KOPT-K1 (cell line): ENCODE data around the gene ANGPTL2.

Experiments
- H3K27ac ChIP-seq: fragments of 200-600 bp; sonication (generic); 2 replicates; pipeline ENCODE4 v1.5.1; 2016; ENCODE audit warnings: antibody characterized with exemption, mild to moderate bottlenecking, low read depth, low read length; ENCODE audit not compliant: poor library complexity, severe bottlenecking
- H3K36me3 ChIP-seq: fragments of 200-600 bp; sonication (generic); 2 replicates; pipeline ENCODE4 v1.5.1; 2017; ENCODE audit warnings: antibody characterized with exemption, mild to moderate bottlenecking, low read length, moderate library complexity; ENCODE audit not compliant: insufficient read depth
- H3K9me3 ChIP-seq: fragments of 200-600 bp; sonication (generic); 2 replicates; pipeline ENCODE4 v1.5.1; 2017; ENCODE audit warnings: antibody characterized with exemption, low read length, mild to moderate bottlenecking; ENCODE audit not compliant: insufficient read depth, poor library complexity, severe bottlenecking

ANGPTL2 gene

DNA sequence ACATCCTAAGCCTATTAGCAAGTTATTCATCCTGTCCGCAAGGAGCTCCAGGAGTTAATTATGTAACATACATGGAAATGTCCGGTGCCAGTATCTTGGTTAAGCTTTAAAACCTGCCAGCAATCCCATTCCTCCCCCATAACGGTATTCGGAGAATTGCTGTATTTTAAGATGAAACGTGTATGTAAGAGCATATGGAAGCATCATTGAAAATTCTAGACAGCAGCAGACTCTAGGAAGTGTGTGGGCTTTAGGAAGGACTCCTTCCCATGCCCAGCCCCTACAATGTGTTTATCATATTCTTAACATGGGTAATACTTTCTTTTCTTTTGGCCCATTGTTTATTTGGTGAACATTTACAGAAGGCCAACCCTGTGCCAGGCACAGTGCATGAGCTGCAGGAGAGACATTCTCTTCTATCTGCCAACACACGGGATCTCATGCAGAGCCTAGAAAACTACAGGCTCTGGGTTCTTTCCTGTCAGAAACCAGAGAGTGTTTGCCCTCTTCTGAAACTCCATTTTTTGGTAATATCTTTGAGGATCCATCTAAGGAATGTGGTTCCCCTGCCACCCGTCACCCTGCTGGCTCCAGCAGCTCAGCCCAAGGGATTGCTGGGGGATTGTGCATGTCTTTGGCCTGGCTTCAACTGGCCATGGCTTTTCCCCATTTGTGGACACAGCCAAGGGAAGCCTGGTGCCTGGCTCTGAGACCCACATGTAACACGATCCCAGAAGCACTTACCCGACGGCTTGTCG lies 15.1 kb downstream of the ANGPTL2 start:
- Histone ChIP-seq H3K27ac (no peak overlapping the region), H3K36me3 (no peaks in the 10 kb centered on the region; the same call in 1 of the 2 replicates), H3K9me3 (no peaks in the 10 kb centered on the region)

DNA sequence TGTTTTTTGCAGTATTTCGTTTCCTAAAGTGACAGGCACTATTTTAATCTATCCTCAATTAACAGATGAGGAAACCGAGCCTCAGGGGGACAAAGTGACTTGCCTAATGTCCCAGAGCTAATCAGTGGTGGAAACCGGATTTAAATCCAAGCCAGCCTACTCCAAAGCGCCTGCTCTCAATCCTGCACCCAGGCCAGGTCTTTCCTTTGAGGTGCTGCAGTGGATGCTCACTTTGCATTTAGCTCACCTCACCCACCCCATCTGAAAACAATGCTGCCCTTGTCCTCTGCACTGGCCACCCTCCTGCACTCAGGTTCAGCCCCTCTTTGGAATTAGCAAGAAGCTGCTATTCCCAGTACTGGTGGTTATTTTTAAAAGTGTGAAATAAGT lies 16.0 kb downstream of the ANGPTL2 start:
- Histone ChIP-seq H3K9me3 (no peaks in the 10 kb centered on the region), H3K36me3 (no peaks in the 10 kb centered on the region; the same call in 1 of the 2 replicates), H3K27ac (no peak overlapping the region)

DNA sequence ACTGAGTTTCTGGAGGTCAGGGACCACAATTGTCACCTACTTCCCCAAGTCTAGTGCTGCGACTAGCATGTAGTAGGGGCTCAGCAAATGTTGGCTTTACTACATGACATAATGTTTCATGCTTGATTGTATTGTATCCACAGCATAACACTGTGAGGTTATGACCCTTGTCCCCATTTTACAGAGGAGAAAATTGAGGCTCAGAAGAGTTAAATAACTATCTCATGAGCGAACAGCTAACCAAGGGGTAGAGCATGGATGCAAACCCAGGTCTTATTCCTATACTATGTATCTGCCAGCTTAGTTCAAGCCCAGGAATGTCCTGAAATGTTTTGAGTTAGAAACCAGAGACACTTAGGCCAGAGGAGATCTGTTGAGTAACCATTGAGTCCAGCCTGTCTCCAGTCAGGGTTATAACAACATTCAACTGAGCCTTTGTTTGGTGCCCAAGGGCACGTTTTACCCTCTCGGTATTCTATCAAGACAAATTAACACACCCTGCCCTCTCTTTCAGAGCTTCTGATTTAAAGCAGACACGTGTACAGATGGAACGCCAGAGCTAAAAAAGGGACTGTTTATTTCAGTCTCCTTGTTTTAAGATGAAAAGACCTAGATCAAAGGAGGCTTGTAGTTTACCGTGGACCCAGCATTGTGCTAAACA lies 16.5 kb downstream of the ANGPTL2 start:
- no peaks in the 10 kb centered on the region; the same call in 1 of the 2 replicates for H3K36me3 ChIP-seq
- H3K9me3 ChIP-seq = no peaks in the 10 kb centered on the region
- no peak overlapping the region for H3K27ac ChIP-seq

DNA sequence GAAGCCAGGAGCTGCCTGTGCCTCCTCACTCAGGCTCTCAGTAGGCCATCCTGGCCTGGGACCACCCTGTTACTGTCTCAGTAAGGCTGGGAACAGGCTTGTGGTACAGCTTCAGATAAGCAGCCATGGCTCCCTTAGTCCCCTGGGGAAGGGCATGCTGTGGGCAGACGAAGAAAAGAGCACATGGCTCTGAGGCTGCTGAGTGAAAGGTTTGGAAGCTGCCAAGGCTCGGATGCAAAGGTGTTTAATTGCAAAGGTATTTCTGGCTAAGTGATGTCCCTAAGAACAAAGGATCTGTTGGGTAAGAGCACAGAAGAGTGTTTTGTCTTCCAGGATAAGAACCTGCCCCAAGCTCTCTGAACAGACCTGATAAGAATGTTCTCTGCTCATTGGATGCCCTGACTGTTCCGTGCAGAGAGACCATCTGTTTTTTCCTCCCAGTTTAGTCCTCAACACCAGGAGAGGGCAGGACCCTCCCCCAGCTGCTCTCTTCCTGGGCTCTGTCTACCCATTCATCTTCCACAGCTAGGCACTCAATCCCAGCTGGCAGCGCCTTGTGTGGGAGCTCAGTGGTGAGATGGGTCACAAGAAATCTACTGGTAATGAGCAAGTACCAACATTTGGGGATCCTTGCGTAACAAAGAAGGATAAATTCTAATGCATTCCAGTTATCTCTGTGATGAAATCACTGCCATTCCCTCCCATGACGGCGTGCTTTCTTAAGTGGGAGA lies 17.7 kb downstream of the ANGPTL2 start:
- H3K27ac ChIP-seq = no peak overlapping the region
- no peaks in the 10 kb centered on the region for H3K9me3 ChIP-seq
- no peaks in the 10 kb centered on the region; the same call in 1 of the 2 replicates for H3K36me3 ChIP-seq

DNA sequence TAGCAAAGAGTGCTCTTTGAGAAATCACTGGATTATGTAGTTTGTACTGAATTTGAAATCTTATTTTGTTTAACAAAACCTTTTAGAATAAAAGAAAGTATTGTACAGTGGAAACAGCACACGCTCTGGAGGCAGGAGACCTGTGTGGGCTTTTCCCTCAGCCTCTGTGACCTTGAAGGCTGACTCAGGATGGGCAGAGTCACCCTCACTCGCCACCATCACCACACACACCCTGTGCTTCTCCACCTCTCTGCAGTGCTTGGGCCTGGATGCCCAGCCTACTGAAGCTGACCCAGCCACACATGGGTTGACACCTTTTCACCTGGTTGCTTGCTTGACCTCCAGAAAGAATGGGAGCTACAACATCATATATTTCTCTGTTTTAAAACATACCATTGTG lies 19.6 kb downstream of the ANGPTL2 start:
- Histone ChIP-seq H3K9me3 (no peaks in the 10 kb centered on the region), H3K27ac (no peak overlapping the region), H3K36me3 (no peaks in the 10 kb centered on the region; the same call in 1 of the 2 replicates)

DNA sequence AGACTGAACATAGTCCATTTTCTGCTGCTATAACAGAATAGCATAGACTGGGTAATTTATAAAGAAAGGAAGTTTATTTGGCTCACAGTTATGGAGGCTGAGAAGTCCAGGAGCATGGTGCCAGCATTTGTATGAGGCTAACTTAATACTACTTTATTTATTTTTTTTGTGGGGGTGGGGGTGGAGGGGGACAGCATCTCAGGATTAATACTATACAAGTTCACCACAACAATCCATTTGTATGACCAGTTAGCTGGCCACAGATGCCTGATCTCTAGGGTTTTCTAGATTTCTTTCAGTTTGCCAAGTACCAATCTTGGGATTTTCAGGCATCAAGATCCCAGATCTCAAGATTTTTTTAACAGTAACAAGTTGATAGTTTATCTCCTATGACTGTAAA lies 20.3 kb downstream of the ANGPTL2 start:
- Histone ChIP-seq H3K36me3 (no peaks in the 10 kb centered on the region; the same call in 1 of the 2 replicates), H3K27ac (no peak overlapping the region), H3K9me3 (no peaks in the 10 kb centered on the region)

DNA sequence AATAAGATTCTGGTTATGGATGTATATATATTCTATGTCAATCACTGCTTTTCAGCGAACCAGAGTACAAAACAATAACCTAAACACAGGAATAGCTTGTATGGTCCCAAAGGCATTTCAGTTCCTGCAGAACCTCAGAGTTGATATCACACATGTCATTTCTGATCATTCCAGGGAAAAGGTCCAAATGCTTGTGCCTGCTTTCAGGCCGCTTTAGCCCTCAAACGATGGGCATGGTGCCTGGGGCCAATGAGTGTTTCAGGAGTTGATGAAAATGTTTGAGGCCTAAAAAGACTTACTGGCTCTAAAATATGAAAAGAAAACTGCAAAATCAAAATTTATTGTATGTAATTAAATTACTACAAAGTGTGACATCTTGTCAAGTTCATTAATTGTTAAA lies 22.8 kb downstream of the ANGPTL2 start:
- Histone ChIP-seq H3K9me3 (no peaks in the 10 kb centered on the region), H3K36me3 (no peaks in the 10 kb centered on the region; the same call in 1 of the 2 replicates)

DNA sequence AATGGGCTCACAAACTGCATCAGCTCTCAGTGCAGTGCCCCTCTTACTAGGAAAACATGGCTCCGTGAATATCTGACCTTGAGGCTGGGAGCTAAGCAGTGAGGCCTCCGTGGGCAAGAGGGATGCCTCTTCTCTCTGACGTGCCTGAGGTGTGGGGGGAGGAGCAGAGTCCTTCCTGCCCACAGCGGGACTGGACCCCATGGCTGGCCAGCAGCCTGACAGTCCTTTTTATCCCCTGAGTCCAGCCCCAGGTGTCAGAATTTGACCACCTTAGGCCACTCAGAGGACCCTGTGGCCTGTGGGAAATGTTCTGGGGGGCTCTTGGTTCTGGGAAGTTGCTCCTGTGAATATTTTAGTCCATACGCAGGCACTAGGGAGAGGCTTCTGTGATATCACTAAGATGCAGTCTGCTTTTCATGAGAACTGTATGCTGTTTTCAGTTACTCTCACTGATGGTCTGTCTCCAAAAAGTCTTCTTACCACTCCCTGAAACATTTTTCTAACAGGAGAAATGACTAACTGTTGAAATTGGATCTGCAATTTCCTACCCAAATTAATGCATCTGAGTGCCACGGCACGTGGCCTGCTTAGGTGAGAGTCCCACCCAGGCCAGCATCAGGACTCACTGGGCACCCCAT lies 23.4 kb downstream of the ANGPTL2 start:
- Histone ChIP-seq H3K36me3 (no peaks in the 10 kb centered on the region; the same call in 1 of the 2 replicates), H3K9me3 (no peaks in the 10 kb centered on the region), H3K27ac (no peak overlapping the region)

More for the DNA sequence above, 22.8 kb downstream of the ANGPTL2 start:
- no peak overlapping the region for H3K27ac ChIP-seq

DNA sequence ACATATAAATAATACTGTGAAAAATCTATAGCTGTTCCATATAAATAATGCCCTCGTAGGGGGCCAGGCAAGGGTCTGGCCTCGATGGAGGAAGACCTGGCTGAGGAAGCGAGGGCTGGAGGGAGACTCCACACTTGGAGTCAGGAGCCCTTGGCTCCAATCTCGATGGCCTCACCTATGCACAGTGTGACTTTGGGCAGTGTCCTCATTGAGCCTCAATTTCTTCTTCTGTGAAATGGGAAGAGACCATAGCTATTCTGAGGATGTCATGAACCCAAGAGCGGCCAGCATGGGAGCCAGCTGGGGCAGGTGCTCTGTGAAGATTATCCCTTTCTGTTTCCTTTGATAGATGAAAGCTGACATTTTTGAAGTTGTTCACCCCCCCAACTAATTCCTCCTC lies 24.8 kb downstream of the ANGPTL2 start:
- Histone ChIP-seq H3K27ac (peak overlapping the region; percentile 94), H3K36me3 (no peaks in the 10 kb centered on the region; the same call in 1 of the 2 replicates), H3K9me3 (no peaks in the 10 kb centered on the region)

DNA sequence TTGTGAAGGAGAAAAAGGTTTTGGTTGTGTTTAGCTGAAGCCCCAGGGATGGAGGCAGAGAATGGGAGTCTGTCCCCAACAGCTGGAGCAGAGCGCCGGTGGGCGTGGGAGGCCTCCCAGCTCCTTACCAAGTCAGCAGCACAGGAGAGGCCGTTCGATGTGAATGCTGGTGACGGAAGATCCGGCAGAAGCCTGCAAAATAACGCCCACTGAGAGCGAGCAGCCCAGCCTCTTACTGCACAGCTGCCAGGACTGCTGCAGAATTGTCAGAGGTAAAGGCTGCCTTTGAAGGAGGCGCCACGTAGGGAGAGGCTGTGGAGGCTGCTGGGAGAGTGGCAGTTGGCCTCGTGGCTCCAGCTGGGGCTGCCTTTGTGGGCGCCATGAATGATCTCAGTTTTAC lies 26.2 kb downstream of the ANGPTL2 start:
- H3K27ac ChIP-seq = peak overlapping the region; percentile 94
- H3K36me3 ChIP-seq = 0 out of 2 replicates have a peak, but pooled peaks cover 6% of the 10 kb centered on the region
- no peaks in the 10 kb centered on the region for H3K9me3 ChIP-seq

DNA sequence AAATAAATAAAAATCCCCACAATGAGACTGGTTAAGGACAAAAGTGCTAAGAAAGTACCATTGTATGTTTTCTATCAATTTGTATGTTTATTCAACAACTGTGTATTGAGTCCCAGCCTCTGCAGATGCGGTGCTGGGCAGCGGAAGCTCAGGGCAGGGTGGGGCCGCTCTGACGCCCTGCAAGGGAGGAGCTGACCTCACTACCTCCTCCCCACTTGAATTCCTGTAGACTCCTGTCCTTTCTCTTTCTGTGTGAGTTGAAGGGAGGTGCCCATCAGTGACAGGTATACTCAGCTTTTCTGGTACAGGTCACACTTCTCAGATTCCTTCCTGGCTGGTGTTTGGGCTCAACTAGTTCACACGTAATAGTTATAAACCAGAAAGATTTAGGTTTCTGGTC lies 27.0 kb downstream of the ANGPTL2 start:
- Histone ChIP-seq H3K36me3 (peaks cover 10% of the 10 kb centered on the region; the same call in 1 of the 2 replicates), H3K9me3 (no peaks in the 10 kb centered on the region), H3K27ac (peak overlapping the region; percentile 94)

DNA sequence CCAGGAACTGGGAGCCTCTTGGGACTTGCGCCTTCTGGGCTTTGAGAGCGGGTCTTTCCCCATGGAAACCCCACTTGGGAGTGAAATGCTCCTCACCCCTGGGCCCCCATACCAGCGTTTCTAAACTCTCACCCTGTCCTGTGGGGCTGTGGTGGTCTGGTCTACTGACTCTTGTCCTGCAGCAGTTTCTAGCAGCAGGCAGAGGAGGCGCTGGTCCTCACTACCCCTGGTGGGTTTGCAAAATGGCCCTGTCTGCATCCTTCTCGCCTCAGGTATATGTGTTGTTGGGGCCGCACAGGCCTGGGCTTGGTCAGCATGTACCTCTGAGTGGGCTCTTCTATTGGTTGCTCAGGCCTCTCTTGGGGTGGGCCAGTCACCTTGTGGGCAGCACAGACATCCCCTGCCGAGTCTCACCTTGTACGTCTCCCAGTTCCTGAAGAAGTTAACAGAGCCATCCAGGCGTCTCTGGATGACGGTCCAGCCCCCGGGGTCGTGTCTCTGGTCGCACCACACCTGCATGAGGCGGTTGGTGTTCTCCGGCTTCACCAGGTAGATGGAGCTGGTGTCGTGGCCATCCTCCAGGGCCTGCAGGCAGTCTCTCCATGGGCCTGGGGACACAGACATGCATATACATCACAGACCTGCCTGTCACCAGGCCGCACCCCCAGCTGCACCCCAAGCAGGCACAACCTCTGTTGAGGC lies 29.0 kb downstream of the ANGPTL2 start:
- Histone ChIP-seq H3K9me3 (no peaks in the 10 kb centered on the region), H3K27ac (no peak overlapping the region), H3K36me3 (peaks cover 10% of the 10 kb centered on the region; the same call in 1 of the 2 replicates)

DNA sequence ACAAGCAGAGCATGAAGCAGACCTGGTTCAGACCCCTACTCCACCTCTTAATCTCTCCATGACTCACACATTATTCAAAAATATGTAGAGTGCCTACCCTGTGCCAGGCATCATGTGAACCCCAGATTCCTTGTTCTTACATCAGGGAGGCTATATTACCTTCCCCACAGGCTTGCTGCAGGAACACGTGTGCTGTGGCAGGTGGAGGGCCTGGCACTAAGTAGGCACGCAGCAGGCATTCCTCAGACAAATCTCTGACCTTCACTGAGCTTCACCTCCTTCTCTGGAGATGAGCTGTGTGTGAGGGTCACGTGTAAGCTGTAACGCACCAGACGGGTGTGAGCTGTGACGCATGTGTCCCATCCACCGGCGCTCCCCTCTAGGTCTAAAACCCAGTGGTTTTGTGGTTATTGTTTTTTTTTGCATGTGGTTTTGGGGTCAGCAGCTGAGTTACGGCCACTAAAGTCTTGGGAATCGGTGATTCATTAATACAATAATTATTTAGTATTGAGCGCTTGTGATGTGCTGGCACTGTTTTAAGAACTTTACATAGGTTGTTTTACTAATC lies 30.3 kb downstream of the ANGPTL2 start:
- H3K36me3 ChIP-seq = peaks cover 10% of the 10 kb centered on the region; the same call in 1 of the 2 replicates
- no peaks in the 10 kb centered on the region for H3K9me3 ChIP-seq
- no peak overlapping the region for H3K27ac ChIP-seq

DNA sequence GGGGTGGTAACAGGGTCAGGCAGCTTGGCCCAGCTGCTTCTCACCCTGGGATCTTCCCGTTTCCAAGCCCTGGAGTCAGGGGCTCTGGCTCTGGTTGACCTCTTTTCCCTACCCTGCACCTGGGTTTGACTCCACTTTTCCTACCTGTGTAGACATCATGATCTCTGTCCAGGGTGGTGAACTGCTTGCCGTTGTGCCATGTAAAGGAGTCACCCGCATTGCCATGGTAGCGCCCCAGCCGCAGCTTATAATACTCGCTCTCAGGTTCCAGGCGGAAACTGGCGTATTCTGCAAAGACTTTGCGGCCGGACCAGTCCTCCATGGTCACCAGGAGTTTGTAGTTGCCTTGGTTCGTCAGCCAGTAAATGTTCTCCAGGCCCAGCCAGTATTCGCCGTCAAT lies 30.9 kb downstream of the ANGPTL2 start:
- H3K9me3 ChIP-seq = no peaks in the 10 kb centered on the region
- H3K27ac ChIP-seq = no peak overlapping the region

More for the DNA sequence above, 30.9 kb downstream of the ANGPTL2 start:
- peaks cover 10% of the 10 kb centered on the region; the same call in 1 of the 2 replicates for H3K36me3 ChIP-seq
